ENCODE data around the gene PCID2. TPM values are rescaled to one million over a fixed set of nuclear protein-coding genes. Genes with fewer than 3 reads are reported as not detected.

Gene PCID2
- total and polyA plus RNA-seq, 11 donors = 30.0 to 60.2 (median 45.2) TPM

- DNase-seq (peak in 4 of 5 donors; percentile 14 to 84 (median 68)), ATAC-seq (peak in 3 of 4 donors; percentile 36 to 93 (median 75))
- Histone ChIP-seq H3K4me3 (peak overlapping the region in 10 of 12 donors; percentile 2 to 55 (median 44)), H3K4me1 (peaks cover 0 to 10% (median 0%) of the 10 kb centered on the region in 12 donors), H3K36me3 (no peaks in the 10 kb centered on the region), H3K27ac (peak overlapping the region in 1 of 12 donors; percentile 2), H3K27me3 (peaks cover 0 to 10% (median 0%) of the 10 kb centered on the region in 9 donors), H3K9me3 (no peaks in the 10 kb centered on the region)
- WGBS, 4 donors = 36 to 50% (median 43%) methylated on average over 58 to 60 of the region's 60 CpGs
- TF ChIP-seq CTCF (IDR thresholded peaks at IDR 0.05) (no peak), POLR2A (IDR thresholded peaks at IDR 0.05) (no peak)
- intact Hi-C loops (cut with DNase I) = no loop called here
Measured at GRCh38 chr13:113129921-113130750, 78.3 kb downstream of the PCID2 start.

- H3K9me3 ChIP-seq = no peaks in the 10 kb centered on the region
- WGBS, 4 donors = 60 to 89% (median 72%) methylated on average over 13 to 27 of the region's 27 CpGs
- peaks cover 0 to 10% (median 0%) of the 10 kb centered on the region in 9 donors for H3K27me3 ChIP-seq
- peak in 2 of 4 donors; percentile 27 to 34 for ATAC-seq
- TF ChIP-seq POLR2A (IDR thresholded peaks at IDR 0.05) (no peak), CTCF (IDR thresholded peaks at IDR 0.05) (no peak)
- peak overlapping the region in 10 of 12 donors; percentile 2 to 55 (median 44) for H3K4me3 ChIP-seq
- no peak for DNase-seq
- intact Hi-C loops (cut with DNase I) = no loop called here
- H3K27ac ChIP-seq = peak overlapping the region in 1 of 12 donors; percentile 2
- H3K4me1 ChIP-seq = peaks cover 0 to 10% (median 0%) of the 10 kb centered on the region in 12 donors
- no peaks in the 10 kb centered on the region for H3K36me3 ChIP-seq
Measured at GRCh38 chr13:113129480-113129879, 79.0 kb downstream of the PCID2 start.

Other genes with a start within 250 kb of the PCID2 start
- 10 to 100 TPM; 26.0 to 61.0 (median 43.6) TPM for gene MCF2L, start 239.5 kb downstream of the PCID2 start, total RNA-seq
- gene MCF2L, start 239.5 kb downstream of the PCID2 start, polyA plus RNA-seq = 10 to 100 TPM; 37.7 to 40.0 TPM
- gene F7, start 102.9 kb downstream of the PCID2 start, total RNA-seq = under 1 TPM in 3 of 9 donors, not detected in 6; 0.10 to 0.41 (median 0.16) TPM
- under 1 TPM in 1 of 2 donors, not detected in 1; 0.01 TPM for gene F7, start 102.9 kb downstream of the PCID2 start, polyA plus RNA-seq
- 10 to 100 TPM in 4 of 9 donors, 1 to 10 TPM in 5; 2.4 to 13.6 (median 9.8) TPM for gene F10, start 85.9 kb downstream of the PCID2 start, total RNA-seq
- 1 to 10 TPM; 2.4 to 9.2 TPM for gene F10, start 85.9 kb downstream of the PCID2 start, polyA plus RNA-seq
- gene PROZ, start 50.0 kb downstream of the PCID2 start, total RNA-seq = not detected
- gene PROZ, start 50.0 kb downstream of the PCID2 start, polyA plus RNA-seq = not detected
- 100 to 1,000 TPM in 7 of 9 donors, 10 to 100 TPM in 2; 86.7 to 121 (median 114) TPM for gene CUL4A, start 944 bp upstream of the PCID2 start, total RNA-seq
- gene CUL4A, start 944 bp upstream of the PCID2 start, polyA plus RNA-seq = 10 to 100 TPM; 29.7 to 82.1 TPM
- 100 to 1,000 TPM in 5 of 9 donors, 10 to 100 TPM in 4; 77.5 to 214 (median 101) TPM for gene LAMP1, start 88.6 kb upstream of the PCID2 start, total RNA-seq
- gene LAMP1, start 88.6 kb upstream of the PCID2 start, polyA plus RNA-seq = 10 to 100 TPM; 41.4 to 96.1 TPM
- under 1 TPM in 7 of 9 donors, not detected in 2; 0.36 to 1.00 (median 0.61) TPM for gene GRTP1, start 155.5 kb upstream of the PCID2 start, total RNA-seq
- gene GRTP1, start 155.5 kb upstream of the PCID2 start, polyA plus RNA-seq = 1 to 10 TPM; 1.3 to 3.5 TPM
- gene ADPRHL1, start 244.8 kb upstream of the PCID2 start, total RNA-seq = 100 to 1,000 TPM; 329 to 774 (median 572) TPM
- gene ADPRHL1, start 244.8 kb upstream of the PCID2 start, polyA plus RNA-seq = 100 to 1,000 TPM; 160 to 252 TPM

Measured in heart left ventricle (tissue), 16 donors.